K562 (cell line): ENCODE data around the gene GET3. TPM values are rescaled to one million over a fixed set of nuclear protein-coding genes. Genes with fewer than 3 reads are reported as not detected.

Source experiments
- ATAC-seq: fragments of 200-7000 bp; cut with Tn5 transposase; 3 replicates; pipeline ENCODE4 v1.9.1; 2020; ENCODE audit warnings: moderate library complexity
- BruUV-seq: library from RNA; stranded (reverse); fragments of 400-500 nt; replicated peaks from 2 replicates; lab custom pipeline; 2021; lab: Mats Ljungman, UMichigan
- CTCF ChIA-PET: fragments of 300-600 bp; formaldehyde crosslinking; extraction: SDS; loops from one replicate; lab custom pipeline; 2021; ENCODE audit warnings: low intra/inter-chr PET ratio; lab: Yijun Ruan, JAX
- POLR2A ChIA-PET: fragments of 300-600, 350-650 bp; sonication (Branson Sonifier 250); formaldehyde crosslinking; extraction: SDS; loops from one replicate; lab custom pipeline; 2021; ENCODE audit warnings: antibody characterized with exemption, inconsistent platforms; lab: Yijun Ruan, JAX
- DNase-seq, 4 experiments: peaks; one replicate each; pipeline versions ENCODE4 v3.0.0 to v3.0.0-alpha.2; 2011 to 2018; ENCODE audit warnings: low spot score in 3 of 4, mixed read lengths in 3 of 4; ENCODE audit errors: extremely low read depth in 1 of 4
- FAIRE-seq: peaks from 2 replicates; lab custom pipeline; 2011; peaks lifted over from hg19 to GRCh38; lab: Jason Lieb, UNC
- H2AFZ ChIP-seq: 2 replicates; pipeline ENCODE4 v1.6.0; 2011; ENCODE audit warnings: low read depth, low read length, control low read depth, inconsistent platforms
- H3K27ac ChIP-seq: fragments of 200-600 bp; 3 replicates; pipeline ENCODE4 v1.8.0; 2011; ENCODE audit warnings: low read depth, mild to moderate bottlenecking, control low read depth, inconsistent platforms, low read length, moderate library complexity, mixed read lengths; ENCODE audit errors: extremely low read depth
- H3K27me3 ChIP-seq, 2 experiments: fragments of 300-600 bp in 1 of 2; 2 replicates in 1 of 2; 3 replicates in 1 of 2; pipeline versions ENCODE4 v1.6.0 to v1.8.0; 2011; ENCODE audit warnings: inconsistent platforms in 2 of 2, low read length in 2 of 2, mild to moderate bottlenecking in 1 of 2, mixed read lengths in 1 of 2, moderate library complexity in 1 of 2; ENCODE audit not compliant: control insufficient read depth in 2 of 2, insufficient read depth in 2 of 2
- H3K36me3 ChIP-seq: fragments of 300-600 bp; 3 replicates; pipeline ENCODE4 v1.8.0; 2011; ENCODE audit warnings: mild to moderate bottlenecking, low read length, inconsistent platforms; ENCODE audit not compliant: control insufficient read depth, insufficient read depth
- H3K4me1 ChIP-seq, 2 experiments: fragments of 200-600 bp in 1 of 2; replicated peaks in 1 of 2; 2 replicates in 1 of 2; 3 replicates in 1 of 2; pipeline versions ENCODE4 v1.5.1 to v1.8.0; 2011; ENCODE audit warnings: inconsistent platforms in 2 of 2, low read length in 2 of 2, mild to moderate bottlenecking in 1 of 2, mixed read lengths in 1 of 2, moderate library complexity in 1 of 2; ENCODE audit not compliant: control insufficient read depth in 2 of 2, insufficient read depth in 2 of 2
- H3K4me2 ChIP-seq: 2 replicates; pipeline ENCODE4 v1.6.1; 2011; ENCODE audit warnings: low read length, control low read depth, inconsistent platforms, mixed read lengths; ENCODE audit not compliant: insufficient read depth
- H3K4me3 ChIP-seq: fragments of 200-600 bp; sonication (generic), shearing (Covaris generic); 2 replicates; pipeline ENCODE4 v1.5.1; 2016; ENCODE audit warnings: control low read depth, inconsistent platforms
- H3K79me2 ChIP-seq: fragments of 200-600 bp; 3 replicates; pipeline ENCODE4 v1.8.0; 2011; ENCODE audit warnings: low read length, inconsistent platforms; ENCODE audit not compliant: control insufficient read depth, insufficient read depth
- H3K9ac ChIP-seq, 2 experiments: 2 replicates each; pipeline versions ENCODE4 v1.6.0 to v1.6.1; 2011; ENCODE audit warnings: low read depth in 2 of 2, low read length in 2 of 2, control low read depth in 1 of 2, inconsistent platforms in 1 of 2, mild to moderate bottlenecking in 1 of 2, mixed read lengths in 1 of 2; ENCODE audit not compliant: insufficient read depth in 1 of 2
- H3K9me1 ChIP-seq: one replicate; pipeline ENCODE4 v1.6.0; 2011; ENCODE audit warnings: inconsistent platforms, mild to moderate bottlenecking, low read length, moderate library complexity; ENCODE audit not compliant: control insufficient read depth, insufficient read depth
- H3K9me3 ChIP-seq: replicated peaks from 2 replicates; pipeline ENCODE4 v1.5.1; 2011; ENCODE audit warnings: low read depth, low read length, inconsistent platforms; ENCODE audit not compliant: control insufficient read depth, insufficient read depth
- H4K20me1 ChIP-seq: replicated peaks from 2 replicates; pipeline ENCODE4 v1.6.1; 2011; ENCODE audit warnings: low read length, inconsistent platforms, mixed read lengths; ENCODE audit not compliant: control insufficient read depth, insufficient read depth
- BCOR ChIP-seq: fragments of 450-650 bp; IDR thresholded peaks from 2 replicates; pipeline ENCODE4 v1.6.1; 2016
- ZBTB33 ChIP-seq: sonication (generic); formaldehyde crosslinking; IDR thresholded peaks from 2 replicates; pipeline ENCODE4 v1.8.1; 2023; ENCODE audit warnings: mild to moderate bottlenecking, missing genetic modification reagents
- WGBS: fragments of 100-300 bp; shearing (Covaris generic); methylation state at CpG from one replicate; pipeline ENCODE4 v1.1.6; 2016; ENCODE audit warnings: low coverage, mixed read lengths; ENCODE audit not compliant: insufficient coverage; ENCODE audit errors: missing lambda C conversion rate; 5-methylcytosine and 5-hydroxymethylcytosine counted together
- in situ Hi-C: fragments of 300-500 bp; cut with MboI; formaldehyde crosslinking; loops from 4 replicates; pipeline ENCODE4 v1.15.0; 2018; ENCODE audit warnings: inconsistent platforms, mixed read lengths
- intact Hi-C: fragments of 100-400 bp; cut with micrococcal nuclease; formaldehyde crosslinking; loops from 2 replicates; pipeline ENCODE4 v1.14.2; 2022
- polyA plus RNA-seq, 8 experiments: library from polyadenylated mRNA; depleted of rRNA in 4 of 8; stranded (reverse) in 5 of 8; unstranded in 3 of 8; fragments of >200 nt; fragmentation: Nextera tagmentation in 2 of 8; fragmentation: Illumina TruSeq in 1 of 8; extraction: Ambion mirVana in 2 of 8; extraction: Trizol in 1 of 8; gene quantifications; 2 replicates each; pipeline versions ENCODE4 v1.2.1 to v1.2.3, GENCODE V29; 2011 to 2014; ENCODE audit warnings: inconsistent platforms in 1 of 8, missing spikeins in 1 of 8
- total RNA-seq, 7 experiments: library from RNA; depleted of rRNA in 6 of 7; stranded (reverse); fragments of >200 nt in 6 of 7; fragmentation: Illumina TruSeq in 2 of 7; extraction: Trizol in 2 of 7; gene quantifications; 2 replicates each; pipeline versions ENCODE4 v1.2.1 to v1.2.3, GENCODE V29; 2011 to 2021; ENCODE audit warnings: low replicate concordance in 1 of 7

Gene GET3
- total and polyA plus RNA-seq, 9 of the 15 experiments (the other 6 are each of a cell fraction or from before 2014, with no cell fraction given) = 8.3 to 83.5 (median 51.8) TPM

- no peaks in the 10 kb centered on the region for H4K20me1 ChIP-seq
- H3K36me3 ChIP-seq = peaks cover 46% of the 10 kb centered on the region; the same call in 2 of the 3 replicates
- no peak overlapping the region for H2AFZ ChIP-seq
- DNase-seq = no peak
- no peak overlapping the region for H3K27ac ChIP-seq
- CTCF ChIA-PET = no interaction called here
- WGBS = 85% methylated on average over 21 of the region's 26 CpGs
- 0 out of 4 replicates have a peak overlapping the region, but pooled peaks of 1 of the 2 experiments have one; percentile 20 for H3K9ac ChIP-seq
- no peaks in the 10 kb centered on the region for H3K9me1 ChIP-seq
- H3K4me2 ChIP-seq = no peak overlapping the region
- no peak for FAIRE-seq
- H3K4me3 ChIP-seq = no peak overlapping the region
- POLR2A ChIA-PET = interaction anchor here (1.1 kb wide), 1 partner anchor 24 kb away, joined by 5 read pairs; no protein-coding TSS in a partner anchor
- H3K9me3 ChIP-seq = no peaks in the 10 kb centered on the region
- H3K27me3 ChIP-seq = no peaks in the 10 kb centered on the region
- no peak for ATAC-seq
- no TSS peak for BruUV-seq
- in situ Hi-C loops (no loop called here), intact Hi-C loops (no loop called here)
- peaks cover 0 to 36% of the 10 kb centered on the region in 2 experiments; a peak in 2 of 5 replicates for H3K4me1 ChIP-seq
- 0 out of 2 replicates have a peak, but pooled peaks have one; percentile 32 for TF ChIP-seq ZBTB33
- TF ChIP-seq BCOR = no peak
- no peaks in the 10 kb centered on the region for H3K79me2 ChIP-seq
Observed at GRCh38 chr19:12689581-12690216, 47.6 kb upstream of the GET3 start.
